Muscle of leg (tissue), 11 donors: ENCODE measurements around the gene ISG20L2. TPM values are rescaled to one million over a fixed set of nuclear protein-coding genes. Genes with fewer than 3 reads are reported as not detected.

Source experiments
- DNase-seq: peaks from one replicate; pipeline ENCODE4 v3.0.0; 2013
- H3K27ac ChIP-seq: one replicate; pipeline ENCODE4 v1.5.1; 2013; ENCODE audit warnings: mild to moderate bottlenecking, low read length, control low read depth
- H3K27me3 ChIP-seq: one replicate; pipeline ENCODE4 v1.6.1; 2013; ENCODE audit warnings: low read length; ENCODE audit not compliant: control insufficient read depth, insufficient read depth
- H3K36me3 ChIP-seq: one replicate; pipeline ENCODE4 v1.6.1; 2013; ENCODE audit warnings: low read length; ENCODE audit not compliant: control insufficient read depth, insufficient read depth
- H3K4me1 ChIP-seq: one replicate; pipeline ENCODE4 v1.6.1; 2013; ENCODE audit warnings: low read length; ENCODE audit not compliant: control insufficient read depth, insufficient read depth
- H3K4me3 ChIP-seq: one replicate; pipeline ENCODE4 v1.5.1; 2013; ENCODE audit warnings: low read length, control low read depth
- H3K9me3 ChIP-seq: replicated peaks from 2 replicates; pipeline ENCODE4 v1.6.1; 2013; ENCODE audit warnings: low read depth, low read length; ENCODE audit not compliant: control insufficient read depth
- WGBS: methylation state at CpG from one replicate; pipeline ENCODE4 v1.1.5; 2013; ENCODE audit warnings: missing lambda C conversion rate; ENCODE audit not compliant: insufficient coverage; 5-methylcytosine and 5-hydroxymethylcytosine counted together
- polyA plus RNA-seq, 8 donors: library from polyadenylated mRNA; unstranded; fragments of 120-200 nt; gene quantifications; one replicate each; pipeline versions ENCODE4 v1.2.1 to v1.2.3, GENCODE V29; 2013; ENCODE audit warnings: inconsistent platforms in 1 of 8, low replicate concordance in 1 of 8; ENCODE audit not compliant: insufficient read length in 8 of 8, insufficient read depth in 1 of 8
- total RNA-seq: library from RNA; stranded (reverse); fragments of 120-200 nt; gene quantifications from one replicate; pipeline ENCODE4 v1.2.4, GENCODE V29; 2013

ISG20L2 gene
- total and polyA plus RNA-seq, 9 donors = 14.0 to 29.4 (median 24.3) TPM

GRCh38 chr1:156741481-156741983 lies 13.0 kb upstream of the ISG20L2 start:
- Histone ChIP-seq H3K27me3 (no peaks in the 10 kb centered on the region), H3K9me3 (no peaks in the 10 kb centered on the region), H3K4me3 (peak overlapping the region; percentile 26), H3K27ac (peak overlapping the region; percentile 90), H3K36me3 (peaks cover 64% of the 10 kb centered on the region), H3K4me1 (peaks cover 26% of the 10 kb centered on the region)
- WGBS = no CpG with 5 or more reads among the region's 8 CpGs
- DNase-seq = no peak

DNA sequence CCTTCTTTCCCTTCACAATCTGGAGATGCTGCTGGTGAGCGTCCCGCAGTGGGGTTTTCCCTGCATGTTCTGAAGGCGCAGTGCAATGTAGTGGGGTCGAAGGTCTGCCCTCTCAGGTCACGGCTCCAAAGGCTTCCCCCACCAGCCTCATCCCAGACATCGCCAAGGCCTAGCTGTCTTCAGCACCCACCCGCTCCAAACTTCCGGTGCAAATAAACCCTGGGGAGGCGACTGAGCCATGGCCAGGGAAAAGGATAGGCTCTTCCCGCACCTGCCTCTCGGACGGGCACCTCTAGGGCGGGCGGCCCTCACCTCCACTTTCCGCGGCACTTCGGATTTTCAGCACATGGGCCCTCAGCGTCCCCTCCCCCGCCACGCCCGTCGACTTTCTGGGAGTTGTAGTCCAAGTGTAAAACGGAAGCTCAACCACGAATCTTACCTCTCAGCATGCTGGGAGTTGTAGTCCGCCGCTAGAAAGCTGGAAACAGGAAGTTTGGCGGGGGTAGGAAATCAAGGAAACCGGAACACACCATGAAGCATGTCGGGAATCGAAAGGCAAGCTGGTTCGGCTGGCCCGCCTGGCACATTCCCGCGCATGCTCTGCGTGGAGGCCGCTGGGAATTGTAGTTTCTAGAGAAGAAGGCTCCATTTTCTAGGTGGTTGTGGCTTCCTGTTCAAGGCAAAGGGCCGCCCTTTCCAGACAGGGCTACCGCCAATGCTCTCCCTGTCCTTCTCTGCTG lies 12.3 kb upstream of the ISG20L2 start, which contains the start of gene MRPL24:
Gene MRPL24 (minus strand): TSS at position 348 of the 740 bp plus-strand sequence. CDS start 2,384 bp downstream, outside the sequence.
- H3K4me1 ChIP-seq = peaks cover 20% of the 10 kb centered on the region

DNA sequence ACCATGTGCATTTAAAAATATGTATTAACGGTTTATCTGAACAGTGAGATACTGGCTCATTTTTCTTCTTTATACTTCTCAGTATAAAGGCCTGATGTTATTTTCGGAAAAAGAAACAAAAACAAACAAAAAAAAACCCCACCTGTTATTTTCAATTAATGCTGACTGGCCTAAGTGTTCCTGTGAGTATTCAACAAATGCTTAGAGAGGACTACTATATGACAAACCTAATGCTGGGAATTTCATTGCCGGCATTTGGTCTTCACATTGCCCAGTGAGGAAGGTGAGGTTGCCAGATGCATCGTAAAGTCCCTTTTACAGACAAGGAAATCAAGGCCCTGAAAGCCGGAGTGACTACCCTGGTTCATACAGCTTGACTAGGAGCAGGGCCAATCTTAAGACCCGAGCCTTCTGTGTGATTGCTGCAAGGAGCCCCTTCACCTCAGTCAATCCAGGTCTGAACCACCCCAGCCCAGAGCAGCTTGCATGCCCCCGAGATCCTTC lies 11.7 kb upstream of the ISG20L2 start:
- Histone ChIP-seq H3K4me1 (peaks cover 14% of the 10 kb centered on the region), H3K27ac (peak overlapping the region; percentile 72), H3K36me3 (peaks cover 70% of the 10 kb centered on the region), H3K4me3 (peak overlapping the region; percentile 74), H3K27me3 (no peaks in the 10 kb centered on the region), H3K9me3 (no peaks in the 10 kb centered on the region)
- DNase-seq = no peak
- 0% methylated on average over 2 of the region's 7 CpGs for WGBS

More for the DNA sequence above, 12.3 kb upstream of the ISG20L2 start, which contains the start of gene MRPL24:
- Histone ChIP-seq H3K9me3 (no peaks in the 10 kb centered on the region), H3K27ac (peak within 1 kb of the TSS; percentile 90), H3K27me3 (no peaks in the 10 kb centered on the region), H3K4me3 (peak within 1 kb of the TSS; percentile 74), H3K36me3 (peaks cover 69% of the 10 kb centered on the region)
- peak; percentile 100 for DNase-seq
- 0% methylated on average over 21 of the region's 38 CpGs for WGBS

DNA sequence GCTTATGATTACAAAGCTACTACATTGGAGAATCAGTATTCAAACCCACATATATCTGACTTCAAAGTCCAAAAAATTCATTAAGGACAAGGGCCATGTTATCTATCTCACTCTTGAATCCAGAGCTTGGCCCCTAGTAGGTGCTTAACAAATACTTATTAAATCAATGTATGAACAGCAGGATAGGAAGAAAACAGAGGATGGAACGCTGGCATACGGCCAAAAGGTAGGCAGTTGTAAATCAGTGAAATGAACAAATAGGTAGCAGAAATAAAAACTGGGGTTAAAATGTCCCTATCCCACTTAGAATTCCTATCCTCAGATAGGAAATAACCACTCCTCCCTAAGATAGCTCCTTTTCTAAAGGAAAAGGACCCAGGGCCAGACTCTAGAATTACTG lies 10.3 kb upstream of the ISG20L2 start:
- H3K36me3 ChIP-seq = peaks cover 62% of the 10 kb centered on the region
- WGBS = no CpG with 5 or more reads among the region's 2 CpGs
- H3K9me3 ChIP-seq = no peaks in the 10 kb centered on the region
- no peak for DNase-seq
- H3K27ac ChIP-seq = no peak overlapping the region
- H3K4me1 ChIP-seq = peaks cover 13% of the 10 kb centered on the region
- no peaks in the 10 kb centered on the region for H3K27me3 ChIP-seq
- H3K4me3 ChIP-seq = no peak overlapping the region

- Histone ChIP-seq H3K9me3 (no peaks in the 10 kb centered on the region), H3K27ac (no peak overlapping the region), H3K27me3 (no peaks in the 10 kb centered on the region), H3K4me3 (no peak overlapping the region), H3K36me3 (peaks cover 61% of the 10 kb centered on the region), H3K4me1 (peaks cover 13% of the 10 kb centered on the region)
- 96% methylated on average over 4 of the region's 10 CpGs for WGBS
- DNase-seq = no peak
Measured at GRCh38 chr1:156738407-156738806, 9.8 kb upstream of the ISG20L2 start.

- DNase-seq = no peak
- H3K27ac ChIP-seq = no peak overlapping the region
- H3K4me1 ChIP-seq = peaks cover 7% of the 10 kb centered on the region
- H3K4me3 ChIP-seq = no peak overlapping the region
- peaks cover 50% of the 10 kb centered on the region for H3K36me3 ChIP-seq
- no peaks in the 10 kb centered on the region for H3K9me3 ChIP-seq
- H3K27me3 ChIP-seq = no peaks in the 10 kb centered on the region
- WGBS = 93% methylated on average over 18 of the region's 20 CpGs
Measured at GRCh38 chr1:156733989-156734584, 5.5 kb upstream of the ISG20L2 start.

GRCh38 chr1:156727926-156728598 lies 504 bp downstream of the ISG20L2 start, which contains the start of gene METTL25B:
METTL25B (plus strand) TSS chr1:156728469; CDS start chr1:156729105, 636 bp downstream.
- DNase-seq = peak; percentile 91
- peak within 1 kb of the TSS; percentile 99 for H3K27ac ChIP-seq
- H3K9me3 ChIP-seq = no peaks in the 10 kb centered on the region
- H3K27me3 ChIP-seq = no peaks in the 10 kb centered on the region
- H3K36me3 ChIP-seq = peaks cover 35% of the 10 kb centered on the region
- peaks cover 37% of the 10 kb centered on the region for H3K4me1 ChIP-seq
- peak within 1 kb of the TSS; percentile 92 for H3K4me3 ChIP-seq
- WGBS = 0% methylated on average over 30 of the region's 46 CpGs

GRCh38 chr1:156727492-156727891 lies 1.1 kb downstream of the ISG20L2 start:
- no peak for DNase-seq
- Histone ChIP-seq H3K4me3 (peak overlapping the region; percentile 92), H3K36me3 (peaks cover 35% of the 10 kb centered on the region), H3K27ac (peak overlapping the region; percentile 99), H3K9me3 (no peaks in the 10 kb centered on the region), H3K4me1 (peaks cover 37% of the 10 kb centered on the region), H3K27me3 (no peaks in the 10 kb centered on the region)
- 44% methylated on average over 6 of the region's 7 CpGs for WGBS

- H3K27ac ChIP-seq = no peak overlapping the region
- H3K4me3 ChIP-seq = no peak overlapping the region
- WGBS = 28% methylated on average over 9 of the region's 15 CpGs
- peaks cover 36% of the 10 kb centered on the region for H3K36me3 ChIP-seq
- no peaks in the 10 kb centered on the region for H3K27me3 ChIP-seq
- no peaks in the 10 kb centered on the region for H3K9me3 ChIP-seq
- DNase-seq = peak; percentile 74
- H3K4me1 ChIP-seq = peaks cover 37% of the 10 kb centered on the region
Measured at GRCh38 chr1:156726549-156727226, 1.9 kb downstream of the ISG20L2 start.
